ENCODE results near the gene CRISPLD2.
A peak's percentile ranks its signal among the peaks of the same experiment; 100 is the strongest.

The CRISPLD2 gene

DNA sequence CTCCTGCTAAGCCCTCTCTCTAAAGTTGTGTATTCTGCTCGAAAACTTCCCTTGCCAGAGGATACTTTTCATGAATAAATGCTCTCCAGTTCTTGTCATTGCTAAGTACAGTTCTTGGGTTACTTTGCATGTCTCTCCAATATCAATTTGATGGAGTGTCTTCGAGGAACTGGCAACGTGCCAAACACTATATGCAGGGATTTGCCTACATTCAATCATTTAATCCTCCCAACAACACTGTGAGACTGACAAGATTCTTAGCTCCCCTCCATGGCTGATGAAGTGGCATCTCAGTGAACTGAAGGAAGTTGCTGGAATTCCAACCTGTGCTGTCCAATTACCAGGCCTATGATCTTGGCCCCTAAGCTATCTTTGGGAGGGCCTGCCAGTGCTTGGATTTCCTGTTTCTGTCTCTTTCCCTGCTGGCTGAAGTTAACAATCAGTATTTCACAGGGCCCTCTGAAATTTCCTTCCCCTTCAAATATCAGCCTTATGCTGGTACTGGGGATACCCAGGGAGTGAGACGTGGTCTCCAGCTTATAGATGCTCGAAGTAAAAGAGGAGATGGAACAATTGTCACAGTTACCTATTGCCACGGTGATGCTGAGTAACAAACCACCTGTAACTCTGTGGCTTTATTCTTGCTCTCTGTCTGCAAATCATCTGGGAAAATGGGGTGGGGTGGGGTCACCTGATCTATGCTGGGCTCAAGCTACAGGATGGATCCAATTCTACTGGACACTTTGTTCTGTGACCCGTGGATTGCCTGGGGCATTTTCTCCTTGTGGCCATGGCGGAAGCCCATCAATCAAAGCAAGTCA, 19.4 kb upstream of the CRISPLD2 start:
- FAIRE-seq (no peak), DNase-seq (ENCODE audit: low spot score) (no peak)

DNA sequence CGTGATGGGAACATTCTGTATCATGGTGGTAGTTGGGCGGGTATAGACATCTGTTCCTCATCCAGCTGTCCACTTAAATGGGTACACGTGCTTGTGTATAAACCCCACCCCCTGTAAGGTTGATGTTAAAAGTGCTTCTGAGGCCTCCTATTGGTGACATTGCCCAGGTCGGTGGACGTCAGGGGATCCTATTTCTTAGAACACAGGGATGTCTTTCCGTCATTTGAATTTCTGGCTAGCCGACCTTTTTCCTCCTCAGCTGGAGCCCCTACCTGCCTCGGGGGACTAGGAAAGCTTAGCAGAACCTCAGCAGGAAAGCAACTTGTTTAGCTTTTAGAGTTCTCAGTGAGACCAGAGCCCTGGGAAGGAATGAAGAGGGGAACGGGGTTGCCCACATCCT, 16.6 kb upstream of the CRISPLD2 start:
- FAIRE-seq (no peak), DNase-seq (ENCODE audit: low spot score) (no peak)

DNA sequence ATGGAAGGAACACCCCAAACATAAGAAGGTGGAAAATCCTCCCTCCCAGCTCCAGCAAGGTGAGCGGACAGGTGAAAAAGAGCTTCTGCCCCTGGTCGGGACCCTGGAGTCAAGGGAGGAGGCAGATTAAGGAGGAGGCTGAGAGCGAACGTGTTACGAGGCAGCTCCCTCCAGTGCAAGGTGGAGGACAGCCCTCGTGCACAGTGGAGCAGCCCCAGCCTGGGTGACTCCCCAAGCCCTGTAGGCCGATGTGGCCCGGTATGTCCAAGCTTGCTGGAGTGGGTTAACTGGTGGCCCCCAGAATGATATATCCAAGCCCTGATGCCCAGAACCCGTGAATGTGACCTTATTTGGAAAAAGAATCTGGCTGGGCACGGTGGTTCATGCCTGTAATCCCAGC, 15.5 kb upstream of the CRISPLD2 start:
- DNase-seq (ENCODE audit: low spot score) (no peak), FAIRE-seq (no peak)

DNA sequence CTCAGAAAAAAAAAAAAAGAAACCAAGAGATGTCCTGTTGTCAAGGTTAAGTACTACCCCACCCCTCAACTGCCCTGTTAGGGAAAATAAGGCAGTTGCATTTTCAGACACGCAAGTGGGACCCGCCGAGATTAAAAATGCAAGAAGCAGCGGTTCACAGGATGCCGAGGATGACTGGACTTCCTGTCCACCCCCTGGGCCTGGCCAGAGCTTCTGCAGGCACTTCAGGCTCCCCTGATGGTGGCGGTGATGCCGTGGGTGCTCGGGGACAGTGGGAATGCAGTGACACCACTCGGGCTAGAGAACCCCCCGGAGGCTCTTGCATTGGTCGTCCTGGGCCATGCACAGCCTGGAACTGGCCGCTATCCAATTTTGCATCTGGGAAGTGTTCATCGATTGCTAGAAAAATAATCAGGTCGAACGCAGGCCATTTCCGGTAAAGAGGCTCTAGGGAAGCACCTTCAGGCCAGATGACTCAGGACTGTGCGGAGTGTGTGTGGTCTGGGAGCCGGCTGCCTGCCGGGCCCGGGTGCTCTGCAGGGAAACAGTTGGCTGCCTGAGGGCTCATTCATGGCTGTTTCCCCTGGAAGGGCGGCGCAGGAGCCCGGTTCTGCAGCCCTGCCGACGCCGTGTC, 13.4 kb upstream of the CRISPLD2 start:
- FAIRE-seq (no peak), DNase-seq (ENCODE audit: low spot score) (peak; percentile 94)

DNA sequence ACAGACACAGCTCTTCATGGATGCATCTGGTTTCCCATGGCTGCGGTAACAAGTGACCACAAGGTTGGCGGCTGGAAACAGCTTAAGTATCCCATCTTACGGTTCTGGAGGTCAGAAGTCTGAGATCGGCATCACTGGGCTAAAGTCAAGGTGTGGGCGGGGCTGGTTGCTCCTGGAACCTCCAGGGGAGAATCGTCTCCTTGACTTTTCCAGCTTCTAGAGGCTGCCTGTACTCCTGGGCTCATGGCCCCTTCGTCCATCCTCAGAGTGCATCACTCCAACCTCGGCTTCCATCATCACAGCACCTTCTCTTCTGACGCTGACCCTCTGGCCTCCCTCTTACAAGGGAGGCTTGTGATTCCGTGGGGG, 12.9 kb upstream of the CRISPLD2 start:
- FAIRE-seq (no peak), DNase-seq (ENCODE audit: low spot score) (no peak)

DNA sequence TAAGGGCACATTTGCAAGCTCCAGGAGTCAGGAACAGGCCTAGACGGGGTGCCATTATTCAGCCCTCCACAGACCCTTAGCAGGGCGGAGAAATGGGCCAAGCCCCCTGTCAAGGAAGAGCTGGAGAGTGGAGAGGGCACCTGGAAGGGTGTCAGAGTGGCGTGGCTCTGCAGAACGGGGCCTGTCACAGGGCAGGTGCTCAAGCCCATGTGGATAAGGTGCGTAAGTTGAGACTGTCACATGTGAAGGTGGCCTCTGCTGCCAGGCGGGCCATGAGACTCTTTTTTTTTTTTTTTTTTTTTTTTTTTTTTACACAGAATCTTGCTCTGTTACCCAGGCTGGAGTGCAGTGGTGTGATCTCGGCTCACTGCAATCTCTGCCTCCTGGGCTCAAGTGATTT, 12.0 kb upstream of the CRISPLD2 start:
- FAIRE-seq = no peak
- DNase-seq (ENCODE audit: low spot score) = no peak

DNA sequence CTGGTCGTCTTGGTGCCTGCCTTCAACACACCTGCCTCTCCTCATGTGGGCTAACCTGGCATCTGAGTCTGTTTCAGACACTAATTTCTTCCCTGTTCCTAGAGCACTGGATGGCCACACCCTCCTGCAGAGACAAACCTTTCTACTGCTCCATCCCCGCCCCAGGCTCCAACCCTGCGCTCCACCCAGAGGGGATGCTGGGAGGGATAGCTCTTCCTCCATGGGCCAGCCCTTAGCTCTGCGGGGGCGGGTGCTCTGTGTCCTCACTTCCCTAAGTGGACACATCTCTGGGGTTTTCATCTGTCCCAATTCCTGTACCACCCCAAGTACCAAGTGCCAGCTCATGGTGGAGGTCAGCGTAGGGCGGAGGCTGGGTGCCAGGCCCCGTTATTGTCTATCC, 11.0 kb upstream of the CRISPLD2 start:
- FAIRE-seq = no peak
- no peak for DNase-seq (ENCODE audit: low spot score)

DNA sequence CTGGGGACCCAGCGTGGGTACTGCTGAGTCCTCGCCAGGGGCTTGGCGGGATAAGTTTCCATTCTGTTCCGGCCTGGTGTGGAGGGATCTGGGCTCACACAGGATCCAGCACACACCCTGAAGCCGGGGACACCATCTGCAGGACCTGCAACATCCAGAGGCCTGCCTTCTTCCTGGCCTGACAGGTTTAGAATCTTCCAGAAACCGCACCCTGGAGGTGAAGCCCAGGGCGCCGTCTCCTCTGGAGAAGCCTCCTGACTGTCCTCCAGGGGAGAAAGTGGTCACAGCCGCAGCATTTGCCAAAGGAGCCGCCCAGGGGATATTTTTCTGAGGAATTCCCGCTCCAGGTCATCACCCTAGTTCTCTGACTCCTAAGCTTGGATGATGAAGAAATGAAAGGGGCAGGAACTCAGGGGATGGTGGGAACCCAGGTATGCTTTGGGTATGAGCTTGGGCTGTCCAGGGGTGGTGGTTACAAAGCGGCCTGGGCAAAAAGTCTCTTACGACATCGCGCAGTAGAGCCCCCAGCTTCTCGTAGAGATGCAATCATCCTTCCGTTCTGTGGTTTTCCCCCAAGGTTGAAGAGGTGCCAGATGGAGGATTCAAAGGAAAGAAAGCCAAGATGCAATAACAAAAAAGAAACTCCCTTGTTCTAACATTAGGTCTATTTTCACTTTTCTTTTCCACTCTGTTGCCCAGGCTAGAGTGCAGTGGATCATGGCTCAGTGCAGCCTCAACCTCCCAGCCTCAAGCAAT, 9.1 kb upstream of the CRISPLD2 start:
- FAIRE-seq = no peak

DNA sequence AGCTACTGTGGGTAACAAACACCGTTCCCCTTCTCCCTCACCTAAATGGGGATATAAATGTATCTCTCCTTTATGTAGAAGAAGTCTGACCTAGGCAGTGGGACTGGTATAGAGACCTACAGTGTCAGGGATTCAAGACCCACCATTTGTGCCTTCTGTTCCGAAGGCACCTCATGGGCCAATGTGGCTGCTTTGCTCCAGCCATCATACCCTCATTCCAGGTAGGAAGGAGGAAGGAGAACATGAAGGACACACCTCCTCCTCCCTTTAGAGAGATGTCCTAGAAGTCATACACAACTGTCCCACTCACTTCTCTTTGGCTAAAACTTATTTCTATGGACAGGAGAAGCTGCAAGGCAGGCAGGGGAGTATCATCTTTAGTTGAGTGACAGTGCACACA, 8.3 kb upstream of the CRISPLD2 start:
- FAIRE-seq = no peak

More for the DNA sequence above, 9.1 kb upstream of the CRISPLD2 start:
- no peak for DNase-seq (ENCODE audit: low spot score)

DNA sequence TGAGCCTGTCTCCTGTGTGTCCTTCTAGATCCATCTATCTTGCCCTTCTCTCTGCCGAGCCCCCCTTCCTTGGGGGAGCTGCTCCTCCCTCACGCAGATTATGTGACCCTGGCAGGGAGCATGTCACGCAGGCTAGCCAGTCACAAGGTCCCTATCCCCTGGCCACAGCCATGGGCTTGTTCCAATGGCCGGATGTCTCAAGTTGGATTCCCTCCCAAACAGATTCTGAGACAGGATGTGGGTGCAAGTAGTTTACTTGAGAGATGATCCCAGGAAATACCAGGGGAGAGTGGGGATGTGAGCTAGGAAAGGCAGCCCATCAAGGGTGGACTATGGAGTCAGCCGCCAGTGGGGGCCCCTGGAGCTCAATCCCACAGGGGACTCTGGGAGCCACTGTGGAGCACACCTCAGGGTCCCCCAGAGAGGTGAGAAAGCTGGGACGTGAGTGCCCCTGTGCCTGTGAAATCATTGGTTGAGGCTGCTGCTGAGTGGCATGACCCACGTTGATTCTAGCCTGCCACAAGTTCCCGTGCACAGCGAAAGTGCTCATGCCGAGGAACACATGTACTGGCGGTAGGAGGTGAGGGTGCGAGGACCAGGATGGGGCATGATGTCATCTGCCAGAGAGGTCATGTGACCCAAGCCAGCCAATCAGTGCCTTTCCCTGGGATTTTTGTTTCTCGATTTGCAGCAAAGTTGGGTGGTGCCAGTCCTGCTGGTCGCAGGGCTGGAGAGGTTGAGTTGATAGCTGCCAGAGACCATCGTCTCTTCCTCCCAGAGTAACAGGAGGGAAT, 6.4 kb upstream of the CRISPLD2 start:
- FAIRE-seq (peak; percentile 5), DNase-seq (ENCODE audit: low spot score) (no peak)

More for the DNA sequence above, 8.3 kb upstream of the CRISPLD2 start:
- no peak for DNase-seq (ENCODE audit: low spot score)

DNA sequence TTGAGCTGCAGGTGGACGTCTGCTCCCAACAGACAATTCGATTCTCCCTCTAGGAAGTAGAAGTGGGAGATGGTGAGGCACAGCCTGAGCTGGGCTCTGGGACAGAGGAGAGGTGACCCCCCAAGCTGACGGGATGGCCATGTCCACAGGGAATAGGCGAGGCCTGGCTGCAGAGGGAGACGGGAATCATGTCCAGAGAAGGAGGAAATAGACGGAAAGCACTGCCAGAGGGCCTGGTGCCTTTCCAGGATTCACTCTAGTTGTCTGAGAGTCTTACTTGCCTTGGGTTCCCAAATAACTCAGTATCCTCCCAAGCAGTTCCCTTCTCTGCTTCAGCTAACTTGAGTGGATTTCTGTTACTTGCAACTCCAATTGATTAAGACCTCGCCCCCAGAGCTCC, 4.3 kb upstream of the CRISPLD2 start:
- DNase-seq (ENCODE audit: low spot score) = no peak
- FAIRE-seq = no peak

DNA sequence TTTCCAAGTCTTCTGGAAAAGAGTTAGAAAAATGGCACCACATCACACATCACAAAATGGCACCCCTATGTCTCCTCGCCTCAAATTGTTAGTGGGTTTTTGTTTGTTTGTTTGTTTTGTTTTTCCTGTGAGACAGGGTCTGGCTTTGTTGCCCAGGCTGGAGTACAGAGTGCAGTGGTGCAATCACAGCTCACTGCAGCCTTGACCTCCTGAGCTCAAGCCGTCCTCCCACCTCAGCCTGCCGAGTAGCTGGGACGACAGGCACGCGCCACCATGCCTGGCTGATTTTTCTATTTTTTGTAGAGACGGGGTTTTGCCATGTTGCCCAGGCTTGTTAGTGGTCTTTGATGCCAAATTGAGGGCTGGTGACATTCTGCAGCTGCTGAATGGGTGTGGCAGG, 3.8 kb upstream of the CRISPLD2 start:
- no peak for DNase-seq (ENCODE audit: low spot score)
- FAIRE-seq = no peak

DNA sequence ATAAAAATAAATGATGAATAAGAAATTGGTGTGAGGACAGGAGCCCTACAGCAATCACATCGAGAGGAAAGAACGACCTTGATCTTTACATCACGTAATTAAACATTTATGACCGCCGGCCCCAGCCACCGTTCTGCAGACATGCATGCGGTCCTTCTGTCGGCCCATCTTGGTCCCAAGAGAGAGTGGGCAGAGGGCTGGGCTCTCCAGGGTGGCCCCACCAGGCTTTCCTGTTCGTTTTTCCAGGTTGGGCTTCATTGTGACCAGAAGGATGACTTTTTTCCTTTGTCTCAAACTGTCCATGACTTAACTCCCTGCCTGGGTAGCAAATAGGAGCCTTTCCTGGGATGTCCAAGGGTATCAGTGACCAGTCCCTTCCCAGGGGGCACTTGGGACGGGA, 3.3 kb upstream of the CRISPLD2 start:
- DNase-seq (ENCODE audit: low spot score) = no peak
- no peak for FAIRE-seq

DNA sequence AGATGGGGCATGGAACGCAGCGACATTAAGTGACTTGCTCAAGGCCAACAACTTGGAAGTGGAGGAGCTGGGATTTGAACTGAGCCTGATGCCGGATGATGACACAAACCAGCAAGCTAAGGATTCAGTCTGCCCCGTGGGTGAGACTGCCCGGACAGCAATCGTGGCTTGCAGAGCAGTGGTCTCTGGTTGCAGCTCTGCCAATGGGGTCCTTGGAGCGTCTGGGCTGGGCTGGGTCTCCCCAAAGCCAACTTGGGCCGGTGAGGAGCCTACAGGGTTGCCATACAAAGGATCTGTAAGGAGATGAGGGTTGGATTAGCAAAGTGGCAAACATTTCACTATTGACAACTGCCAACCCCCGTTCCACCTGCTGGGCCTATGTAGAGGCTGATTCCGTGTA, 2.6 kb upstream of the CRISPLD2 start:
- FAIRE-seq = no peak
- no peak for DNase-seq (ENCODE audit: low spot score)

DNA sequence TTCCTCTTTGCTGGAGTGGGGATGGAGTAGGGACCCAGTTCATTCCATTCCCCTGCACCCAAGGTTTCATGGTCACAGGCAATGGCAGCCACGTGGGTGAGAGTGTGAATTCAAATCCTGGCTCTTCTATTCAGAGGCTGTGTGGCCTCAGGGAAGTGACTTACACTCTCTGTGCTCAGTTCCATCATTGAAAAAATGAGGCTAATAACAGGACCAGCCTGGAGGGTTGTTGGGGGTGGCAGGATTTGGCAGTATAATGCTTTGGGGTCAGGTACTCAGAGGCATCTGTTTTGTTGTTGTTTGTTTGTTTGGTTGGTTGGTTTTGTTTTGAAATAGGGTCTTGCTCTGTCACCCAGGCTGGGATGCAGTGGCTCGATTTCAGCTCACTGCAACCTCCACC, 2.2 kb upstream of the CRISPLD2 start:
- FAIRE-seq (no peak), DNase-seq (ENCODE audit: low spot score) (no peak)

DNA sequence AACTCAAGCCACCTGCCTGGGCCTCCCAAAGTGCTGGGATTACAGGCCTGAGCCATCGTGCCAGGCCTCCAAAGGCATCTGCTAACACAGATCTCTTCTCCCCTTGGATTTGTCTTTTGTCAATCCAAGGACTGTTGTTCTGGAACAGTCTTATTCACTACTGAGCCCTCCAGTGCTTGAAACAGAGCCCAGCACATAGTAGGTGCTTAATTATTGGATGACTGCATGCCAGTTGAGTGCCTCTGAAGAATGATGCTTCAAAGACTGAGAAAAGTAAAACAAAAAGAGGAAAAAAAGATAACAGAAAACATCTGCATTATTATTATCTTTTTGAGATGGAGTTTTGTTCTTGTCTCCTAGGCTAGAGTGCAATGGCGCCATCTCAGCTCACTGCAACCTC, 1.7 kb upstream of the CRISPLD2 start:
- FAIRE-seq = no peak
- no peak for DNase-seq (ENCODE audit: low spot score)

DNA sequence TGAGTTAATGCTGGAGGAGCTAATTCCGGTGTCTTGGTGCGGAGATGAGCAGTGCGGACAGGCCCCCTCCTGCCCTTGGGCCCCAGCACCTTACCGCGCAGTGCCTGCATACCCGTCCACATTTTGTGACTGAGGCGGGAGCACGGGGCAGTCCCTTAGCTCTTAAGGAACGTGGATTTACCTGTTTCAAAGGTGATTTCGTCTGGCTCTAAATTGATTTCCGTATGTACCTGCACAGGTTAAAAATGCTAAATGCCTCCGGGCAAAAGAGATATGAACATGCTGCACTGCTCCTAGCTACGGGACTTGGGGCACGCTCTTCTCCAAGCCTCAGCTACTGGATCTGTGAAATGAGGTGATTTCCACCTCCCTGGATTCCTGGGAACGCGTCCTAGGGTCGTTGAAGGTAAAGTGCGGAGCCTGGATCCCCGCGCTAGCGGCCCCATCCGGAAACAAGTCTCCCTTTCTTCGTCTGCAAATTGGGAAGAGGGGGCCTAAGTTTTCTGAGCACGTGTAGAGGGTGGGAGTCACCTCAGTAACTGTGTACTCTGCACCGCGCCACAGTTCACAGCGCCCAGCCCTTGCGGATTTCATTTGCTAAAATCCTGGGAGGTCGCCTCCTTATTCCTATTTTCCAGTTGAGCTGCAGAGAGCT, 669 bp upstream of the CRISPLD2 start:
- DNase-seq (ENCODE audit: low spot score) (no peak), FAIRE-seq (no peak)

DNA sequence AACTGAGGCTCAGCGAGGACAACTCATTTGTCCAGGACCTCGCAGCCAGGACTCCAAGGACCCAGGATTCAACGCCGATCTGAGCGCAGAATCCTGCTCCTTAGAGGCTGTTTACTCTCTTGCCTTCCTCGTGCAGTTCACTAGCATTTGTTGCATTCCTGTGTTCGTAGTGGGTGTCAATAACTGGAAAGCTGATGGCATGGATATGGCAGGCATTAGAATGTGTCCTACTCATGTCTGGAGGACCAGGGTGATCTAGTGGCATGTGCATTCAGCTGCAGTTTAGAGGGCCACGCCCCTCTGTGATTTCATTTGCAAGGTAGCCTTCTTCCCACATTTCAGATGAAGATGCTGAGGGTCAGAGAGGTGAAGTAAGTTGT, 510 bp downstream of the CRISPLD2 start:
- peak; percentile 52 for FAIRE-seq
- DNase-seq (ENCODE audit: low spot score) = no peak

DNA sequence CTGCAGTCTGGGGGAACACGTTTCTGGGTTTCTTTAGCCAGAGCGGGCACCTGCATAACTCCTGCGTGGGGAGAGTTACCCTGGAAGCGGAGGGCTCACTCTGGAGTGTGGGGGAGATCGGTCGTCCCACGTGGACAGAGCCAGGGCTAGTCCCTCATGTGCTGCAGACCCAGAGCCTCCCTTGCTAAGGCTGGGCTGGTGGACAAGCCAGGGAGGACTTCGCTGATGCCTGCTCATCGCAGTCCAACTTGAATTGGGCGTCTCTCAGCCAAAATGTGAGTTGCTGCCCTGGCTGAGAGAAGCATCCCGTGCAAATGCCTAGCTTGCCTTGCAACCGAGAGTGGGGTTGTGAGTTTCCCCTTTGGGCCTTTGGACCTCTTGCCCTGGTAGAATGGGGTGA, 986 bp downstream of the CRISPLD2 start:
- no peak for FAIRE-seq
- no peak for DNase-seq (ENCODE audit: low spot score)

DNA sequence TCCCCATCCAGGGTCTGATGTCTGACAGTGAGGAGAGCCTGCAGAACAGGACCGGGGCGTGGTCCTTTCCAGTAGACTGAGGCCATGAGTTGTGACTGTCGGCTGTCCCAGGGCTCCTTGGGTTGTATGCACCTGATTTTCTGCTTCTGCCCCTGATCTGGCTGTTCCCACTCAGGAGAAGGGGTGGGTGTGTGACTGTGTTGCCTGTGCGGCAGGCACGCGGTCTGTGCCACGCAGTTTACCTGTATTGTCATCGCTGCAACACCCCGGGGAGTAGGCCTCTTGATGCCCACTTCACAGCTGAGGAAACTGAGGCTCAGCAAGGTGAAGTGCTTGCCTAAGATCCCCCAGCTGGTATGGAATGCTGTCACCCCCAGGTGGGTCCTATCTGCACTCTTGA, 1.4 kb downstream of the CRISPLD2 start:
- FAIRE-seq (no peak), DNase-seq (ENCODE audit: low spot score) (no peak)
